H9 (cell line): ENCODE results near the gene ZNF490. TPM values are rescaled to one million over a fixed set of nuclear protein-coding genes. Genes with fewer than 3 reads are reported as not detected.

Source experiments
- DNase-seq: peaks from one replicate; pipeline ENCODE4 v3.0.0-alpha.2; 2017
- H2AFZ ChIP-seq: one replicate; pipeline ENCODE4 v1.6.1; 2013; ENCODE audit warnings: mild to moderate bottlenecking, low read length, control low read depth, moderate library complexity
- H2AK5ac ChIP-seq: 2 replicates; pipeline ENCODE4 v1.6.1; 2013; ENCODE audit warnings: low read length, control low read depth, mixed read lengths; ENCODE audit not compliant: insufficient read length
- H2BK120ac ChIP-seq: one replicate; pipeline ENCODE4 v1.6.1; 2013; ENCODE audit warnings: low read depth, mild to moderate bottlenecking, low read length, control low read depth, inconsistent platforms; ENCODE audit not compliant: poor library complexity, severe bottlenecking
- H2BK12ac ChIP-seq: 2 replicates; pipeline ENCODE4 v1.6.1; 2013; ENCODE audit warnings: low read length, control low read depth, mixed read lengths, low read depth; ENCODE audit not compliant: insufficient read length
- H2BK15ac ChIP-seq: 2 replicates; pipeline ENCODE4 v1.6.1; 2013; ENCODE audit warnings: low read depth, low read length, control low read depth
- H2BK20ac ChIP-seq: one replicate; pipeline ENCODE4 v1.6.1; 2013; ENCODE audit warnings: low read depth, mild to moderate bottlenecking, low read length, control low read depth, inconsistent platforms; ENCODE audit not compliant: poor library complexity, severe bottlenecking
- H2BK5ac ChIP-seq: 2 replicates; pipeline ENCODE4 v1.6.1; 2013; ENCODE audit warnings: low read length, control low read depth, mixed read lengths; ENCODE audit not compliant: insufficient read length
- H3K14ac ChIP-seq: 2 replicates; pipeline ENCODE4 v1.6.1; 2013; ENCODE audit warnings: low read length, control low read depth; ENCODE audit not compliant: insufficient read depth
- H3K18ac ChIP-seq: 2 replicates; pipeline ENCODE4 v1.6.1; 2013; ENCODE audit warnings: low read depth, mild to moderate bottlenecking, mixed read lengths, low read length, control low read depth; ENCODE audit not compliant: insufficient read length
- H3K23ac ChIP-seq: 2 replicates; pipeline ENCODE4 v1.6.1; 2013; ENCODE audit warnings: low read length, control low read depth, mixed read lengths, low read depth; ENCODE audit not compliant: insufficient read length
- H3K23me2 ChIP-seq: 2 replicates; pipeline ENCODE4 v1.6.1; 2013; ENCODE audit warnings: low read depth, mild to moderate bottlenecking, mixed read lengths, low read length, control low read depth; ENCODE audit not compliant: insufficient read length, poor library complexity, severe bottlenecking
- H3K27ac ChIP-seq: 2 replicates; pipeline ENCODE4 v1.5.1; 2013; ENCODE audit warnings: low read length, control low read depth, mixed read lengths, low read depth; ENCODE audit not compliant: insufficient read length
- H3K27me3 ChIP-seq: 2 replicates; pipeline ENCODE4 v1.6.1; 2013; ENCODE audit warnings: low read length, control low read depth, inconsistent platforms; ENCODE audit not compliant: insufficient read depth
- H3K4ac ChIP-seq: 2 replicates; pipeline ENCODE4 v1.6.1; 2013; ENCODE audit warnings: low read depth, mild to moderate bottlenecking, control low read depth, inconsistent platforms, low read length, moderate library complexity
- H3K4me1 ChIP-seq: 2 replicates; pipeline ENCODE4 v1.6.1; 2013; ENCODE audit warnings: low read length, control low read depth, inconsistent platforms; ENCODE audit not compliant: insufficient read depth
- H3K4me2 ChIP-seq: 2 replicates; pipeline ENCODE4 v1.6.1; 2013; ENCODE audit warnings: low read length, control low read depth, mixed read lengths; ENCODE audit not compliant: insufficient read length, insufficient read depth
- H3K56ac ChIP-seq: 2 replicates; pipeline ENCODE4 v1.6.1; 2013; ENCODE audit warnings: low read depth, mild to moderate bottlenecking, mixed read lengths, low read length, control low read depth; ENCODE audit not compliant: insufficient read length
- H3K79me1 ChIP-seq: 2 replicates; pipeline ENCODE4 v1.6.1; 2013; ENCODE audit warnings: low read depth, mild to moderate bottlenecking, moderate library complexity, low read length, control low read depth, inconsistent platforms; ENCODE audit not compliant: insufficient read depth, poor library complexity, severe bottlenecking
- H3K79me2 ChIP-seq: 2 replicates; pipeline ENCODE4 v1.6.1; 2013; ENCODE audit warnings: low read length, control low read depth, inconsistent platforms; ENCODE audit not compliant: insufficient read depth
- H3K9ac ChIP-seq: 2 replicates; pipeline ENCODE4 v1.6.1; 2013; ENCODE audit warnings: low read length, control low read depth, mixed read lengths; ENCODE audit not compliant: insufficient read length; ENCODE audit errors: extremely low read depth
- H3K9me3 ChIP-seq: one replicate; pipeline ENCODE4 v1.6.1; 2013; ENCODE audit warnings: low read depth, low read length, inconsistent platforms; ENCODE audit not compliant: control insufficient read depth
- H3T11ph ChIP-seq: one replicate; pipeline ENCODE4 v1.6.1; 2013; ENCODE audit warnings: mild to moderate bottlenecking, low read length, control low read depth, inconsistent platforms
- H4K20me1 ChIP-seq: one replicate; pipeline ENCODE4 v1.6.1; 2013; ENCODE audit not compliant: control insufficient read depth, insufficient read length, insufficient read depth
- H4K5ac ChIP-seq: 2 replicates; pipeline ENCODE4 v1.6.1; 2013; ENCODE audit warnings: low read depth, mild to moderate bottlenecking, mixed read lengths, low read length, control low read depth; ENCODE audit not compliant: insufficient read length
- H4K8ac ChIP-seq: replicated peaks from 2 replicates; pipeline ENCODE4 v1.6.1; 2013; ENCODE audit warnings: low read length, control low read depth, mixed read lengths, low read depth; ENCODE audit not compliant: insufficient read length
- H4K91ac ChIP-seq: 2 replicates; pipeline ENCODE4 v1.6.1; 2013; ENCODE audit warnings: low read depth, mild to moderate bottlenecking, moderate library complexity, mixed read lengths, low read length, control low read depth; ENCODE audit not compliant: insufficient read length
- H3K27ac Mint-ChIP-seq, 3 experiments: 2 replicates in 2 of 3; 3 replicates in 1 of 3; pipeline ENCODE4 v1.8.0; 2020 to 2021; ENCODE audit warnings: mixed read lengths in 3 of 3, mild to moderate bottlenecking in 1 of 3, moderate library complexity in 1 of 3
- H3K27me3 Mint-ChIP-seq: 2 replicates; pipeline ENCODE4 v1.8.0; 2021; ENCODE audit warnings: low read depth, mild to moderate bottlenecking, moderate library complexity, mixed read lengths
- H3K36me3 Mint-ChIP-seq, 3 experiments: 2 replicates in 2 of 3; 3 replicates in 1 of 3; pipeline ENCODE4 v1.8.0; 2020 to 2021; ENCODE audit warnings: low read depth in 3 of 3, mixed read lengths in 3 of 3; ENCODE audit not compliant: insufficient read depth in 1 of 3
- H3K4me1 Mint-ChIP-seq, 2 experiments: 2 replicates each; pipeline ENCODE4 v1.8.0; 2020; ENCODE audit warnings: mixed read lengths in 2 of 2
- H3K4me3 Mint-ChIP-seq, 2 experiments: 2 replicates in 1 of 2; 3 replicates in 1 of 2; pipeline ENCODE4 v1.8.0; 2020 to 2021; ENCODE audit warnings: mild to moderate bottlenecking in 2 of 2, mixed read lengths in 2 of 2, moderate library complexity in 1 of 2
- H3K9me3 Mint-ChIP-seq, 2 experiments: 2 replicates in 1 of 2; 3 replicates in 1 of 2; pipeline ENCODE4 v1.8.0; 2020; ENCODE audit warnings: mild to moderate bottlenecking in 2 of 2, mixed read lengths in 2 of 2, moderate library complexity in 1 of 2
- WGBS: extraction: QIAGEN DNeasy Blood & Tissue Kit; methylation state at CpG from one replicate; pipeline ENCODE4 v1.1.7; 2013; ENCODE audit warnings: missing lambda C conversion rate, low lambda C conversion rate, mixed read lengths; ENCODE audit not compliant: insufficient read length; ENCODE audit errors: extremely low coverage; 5-methylcytosine and 5-hydroxymethylcytosine counted together
- total RNA-seq: library from RNA; stranded (reverse); gene quantifications from 2 replicates; pipeline ENCODE4 v1.2.1, GENCODE V29; 2021
- TF ChIP-seq, protein P1 (sequence below): fragments of 200-600 bp; sonication (generic); conservative IDR thresholded peaks from 3 replicates; pipeline ENCODE4 v1.8.0; 2021; ENCODE audit warnings: antibody characterized with exemption, mild to moderate bottlenecking

Gene ZNF490
- total RNA-seq, 1 experiment from 2014 or later, result 10.1 TPM

DNA sequence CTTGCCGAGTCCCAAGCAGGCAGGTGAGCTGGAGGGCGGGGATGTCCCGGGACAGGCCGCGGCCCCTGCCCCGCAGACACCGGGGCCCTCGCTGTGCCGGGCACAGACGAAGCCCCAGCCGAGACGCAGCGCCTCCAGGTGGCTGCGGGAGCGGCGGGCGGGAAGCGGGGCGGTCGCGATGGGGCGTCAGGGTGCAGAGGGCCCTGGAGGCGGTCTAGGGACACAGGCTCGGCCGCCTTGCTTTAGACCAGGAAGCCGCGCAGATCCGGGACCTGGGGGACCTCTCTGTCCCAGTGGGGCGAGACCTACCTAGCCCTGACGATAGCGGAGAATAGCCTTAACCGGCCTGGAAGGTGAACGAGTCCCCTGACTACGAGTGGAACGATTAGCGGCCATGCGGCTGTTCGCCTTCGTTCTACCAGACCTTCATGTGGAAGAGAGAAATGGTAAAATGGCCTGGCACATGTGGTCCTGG is 55.1 kb downstream of the ZNF490 start:
- Mint-ChIP-seq H3K9me3 (peaks cover 0 to 1% of the 10 kb centered on the region in 2 experiments; a peak in 1 of 5 replicates), H3K4me1 (peaks cover 7 to 9% of the 10 kb centered on the region in 2 experiments; a peak in 3 of 4 replicates), H3K27ac (no peak overlapping the region; a peak in 1 of 7 replicates), H3K36me3 (no peaks in the 10 kb centered on the region; a peak in 2 of 7 replicates), H3K4me3 (no peak overlapping the region), H3K27me3 (peaks cover 4% of the 10 kb centered on the region)
- Histone ChIP-seq H2BK15ac (no peak overlapping the region), H3K9me3 (no peaks in the 10 kb centered on the region), H3K79me1 (no peaks in the 10 kb centered on the region), H3K79me2 (no peaks in the 10 kb centered on the region), H3K9ac (no peak overlapping the region), H3K4ac (no peak overlapping the region), H4K8ac (no peak overlapping the region), H4K20me1 (no peaks in the 10 kb centered on the region), H2BK120ac (no peak overlapping the region), H2AK5ac (no peak overlapping the region), H3K56ac (no peak overlapping the region), H3K23me2 (peaks cover 5% of the 10 kb centered on the region), H3K18ac (no peak overlapping the region), H4K91ac (no peak overlapping the region), H3K4me1 (no peaks in the 10 kb centered on the region; the same call in 1 of the 2 replicates), H3K23ac (no peak overlapping the region), H3K4me2 (no peak overlapping the region), H3K27me3 (no peaks in the 10 kb centered on the region), H2BK20ac (no peak overlapping the region), H2BK12ac (no peak overlapping the region), H2BK5ac (no peak overlapping the region), H4K5ac (no peak overlapping the region), H3K14ac (no peak overlapping the region), H2AFZ (no peak overlapping the region), H3K27ac (no peak overlapping the region), H3T11ph (no peak overlapping the region)
- WGBS, result no CpG with 5 or more reads among the region's 39 CpGs
- DNase-seq, result peak; percentile 80
- TF ChIP-seq, protein P1, sequence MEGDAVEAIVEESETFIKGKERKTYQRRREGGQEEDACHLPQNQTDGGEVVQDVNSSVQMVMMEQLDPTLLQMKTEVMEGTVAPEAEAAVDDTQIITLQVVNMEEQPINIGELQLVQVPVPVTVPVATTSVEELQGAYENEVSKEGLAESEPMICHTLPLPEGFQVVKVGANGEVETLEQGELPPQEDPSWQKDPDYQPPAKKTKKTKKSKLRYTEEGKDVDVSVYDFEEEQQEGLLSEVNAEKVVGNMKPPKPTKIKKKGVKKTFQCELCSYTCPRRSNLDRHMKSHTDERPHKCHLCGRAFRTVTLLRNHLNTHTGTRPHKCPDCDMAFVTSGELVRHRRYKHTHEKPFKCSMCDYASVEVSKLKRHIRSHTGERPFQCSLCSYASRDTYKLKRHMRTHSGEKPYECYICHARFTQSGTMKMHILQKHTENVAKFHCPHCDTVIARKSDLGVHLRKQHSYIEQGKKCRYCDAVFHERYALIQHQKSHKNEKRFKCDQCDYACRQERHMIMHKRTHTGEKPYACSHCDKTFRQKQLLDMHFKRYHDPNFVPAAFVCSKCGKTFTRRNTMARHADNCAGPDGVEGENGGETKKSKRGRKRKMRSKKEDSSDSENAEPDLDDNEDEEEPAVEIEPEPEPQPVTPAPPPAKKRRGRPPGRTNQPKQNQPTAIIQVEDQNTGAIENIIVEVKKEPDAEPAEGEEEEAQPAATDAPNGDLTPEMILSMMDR, result peak; percentile 48; the same call in 2 of the 3 replicates
